PC-9 (cell line): Measurements from ENCODE around the gene PTTG1IP. TPM values are rescaled to one million over a fixed set of nuclear protein-coding genes. Genes with fewer than 3 reads are reported as not detected.
"Not testable (repeated sequence)": the region's sequence is repeated elsewhere in the genome, so short reads cannot be mapped to it uniquely, and the experiment has no call there.

Experiments used
- BruUV-seq: library from RNA; stranded (reverse); fragments of 400-500 nt; replicated peaks from 2 replicates; lab custom pipeline; 2021; lab: Mats Ljungman, UMichigan
- CTCF ChIA-PET: fragments of 300-600 bp; sonication (Branson Sonifier 250); formaldehyde crosslinking; loops from one replicate; lab custom pipeline; 2022; ENCODE audit warnings: antibody characterized with exemption; lab: Charles Lee
- POLR2A ChIA-PET: fragments of 300-600 bp; sonication (Branson Sonifier 250); formaldehyde crosslinking; loops from one replicate; lab custom pipeline; 2022; ENCODE audit warnings: antibody characterized with exemption; ENCODE audit not compliant: unreplicated experiment; lab: Charles Lee
- DNase-seq, 2 experiments: peaks; one replicate each; pipeline versions ENCODE4 v3.0.0 to v3.0.0-alpha.2; 2015 to 2022; ENCODE audit warnings: mixed read lengths in 1 of 2
- H2AFZ ChIP-seq: fragments of 200-600 bp; sonication (generic); 2 replicates; pipeline ENCODE4 v1.8.1; 2017; ENCODE audit warnings: antibody characterized with exemption
- H3F3A ChIP-seq: fragments of 200-600 bp; sonication (generic); 2 replicates; pipeline ENCODE4 v1.8.1; 2017; ENCODE audit warnings: antibody characterized with exemption, mild to moderate bottlenecking, low read depth; ENCODE audit not compliant: insufficient read depth
- H3K27ac ChIP-seq: fragments of 200-600 bp; sonication (generic); 2 replicates; pipeline ENCODE4 v1.6.1; 2016; ENCODE audit warnings: mixed run types
- H3K27me3 ChIP-seq: fragments of 200-600 bp; sonication (generic); 2 replicates; pipeline ENCODE4 v1.6.1; 2016; ENCODE audit warnings: low read depth, mixed run types; ENCODE audit not compliant: insufficient read depth
- H3K36me3 ChIP-seq: fragments of 200-600 bp; sonication (generic); 2 replicates; pipeline ENCODE4 v1.6.1; 2016; ENCODE audit warnings: low read depth, mixed run types
- H3K4me1 ChIP-seq: fragments of 200-600 bp; sonication (generic); replicated peaks from 2 replicates; pipeline ENCODE4 v1.6.1; 2016; ENCODE audit warnings: mixed run types; ENCODE audit not compliant: insufficient read depth
- H3K4me2 ChIP-seq: fragments of 200-600 bp; sonication (generic); 2 replicates; pipeline ENCODE4 v1.6.1; 2017; ENCODE audit warnings: mixed run types
- H3K4me3 ChIP-seq: fragments of 200-600 bp; sonication (generic); 2 replicates; pipeline ENCODE4 v1.6.1; 2016; ENCODE audit warnings: mixed run types
- H3K79me2 ChIP-seq: fragments of 200-600 bp; sonication (generic); 2 replicates; pipeline ENCODE4 v1.6.1; 2017; ENCODE audit warnings: low read depth, mixed run types
- H3K9me2 ChIP-seq: fragments of 200-600 bp; sonication (generic); 2 replicates; pipeline ENCODE4 v1.8.1; 2017; ENCODE audit warnings: mild to moderate bottlenecking; ENCODE audit not compliant: insufficient read depth
- H3K9me3 ChIP-seq: fragments of 200-600 bp; sonication (generic); 2 replicates; pipeline ENCODE4 v1.8.1; 2016; ENCODE audit warnings: low read depth; ENCODE audit not compliant: insufficient read depth
- H4K20me1 ChIP-seq: fragments of 200-600 bp; sonication (generic); 2 replicates; pipeline ENCODE4 v1.8.1; 2017; ENCODE audit not compliant: insufficient read depth
- CTCF ChIP-seq: fragments of 200-600 bp; sonication (generic); conservative IDR thresholded peaks from 2 replicates; pipeline ENCODE4 v1.6.1; 2017; ENCODE audit warnings: mixed run types, antibody characterized with exemption, mild to moderate bottlenecking, moderate library complexity
- EZH2 ChIP-seq: fragments of 200-600 bp; sonication (generic); IDR thresholded peaks from 2 replicates; pipeline ENCODE4 v1.8.0; 2017; ENCODE audit warnings: antibody characterized with exemption, low read depth
- intact Hi-C: fragments of 100-400 bp; cut with micrococcal nuclease; formaldehyde crosslinking; loops from one replicate; pipeline ENCODE4 v1.10.0; 2022; ENCODE audit not compliant: unreplicated experiment
- total RNA-seq: library from RNA; stranded (reverse); gene quantifications from 2 replicates; pipeline ENCODE4 v1.2.3, GENCODE V29; 2021

The PTTG1IP gene
- total RNA-seq, 1 experiment from 2014 or later, result 174 TPM

- no peak overlapping the region for H3K4me2 ChIP-seq
- no peaks in the 10 kb centered on the region for H3F3A ChIP-seq
- H3K79me2 ChIP-seq, result no peaks in the 10 kb centered on the region
- H3K27me3 ChIP-seq, result no peaks in the 10 kb centered on the region
- no peaks in the 10 kb centered on the region; the same call in 1 of the 2 replicates for H3K4me1 ChIP-seq
- no peak for TF ChIP-seq EZH2
- TF ChIP-seq CTCF, result no peak
- H4K20me1 ChIP-seq, result no peaks in the 10 kb centered on the region
- H3K9me2 ChIP-seq, result no peaks in the 10 kb centered on the region
- no peak overlapping the region for H3K27ac ChIP-seq
- H3K4me3 ChIP-seq, result no peak overlapping the region
- no peaks in the 10 kb centered on the region for H3K36me3 ChIP-seq
- no peak overlapping the region for H2AFZ ChIP-seq
- H3K9me3 ChIP-seq, result no peaks in the 10 kb centered on the region
- ChIA-PET POLR2A (no interaction called here), CTCF (no interaction called here)
- intact Hi-C loops, result no loop called here
- BruUV-seq, result no TSS peak
- no peak for DNase-seq
These were observed 38.4 kb downstream of the PTTG1IP start for GRCh38 chr21:44834951-44835646.

DNA sequence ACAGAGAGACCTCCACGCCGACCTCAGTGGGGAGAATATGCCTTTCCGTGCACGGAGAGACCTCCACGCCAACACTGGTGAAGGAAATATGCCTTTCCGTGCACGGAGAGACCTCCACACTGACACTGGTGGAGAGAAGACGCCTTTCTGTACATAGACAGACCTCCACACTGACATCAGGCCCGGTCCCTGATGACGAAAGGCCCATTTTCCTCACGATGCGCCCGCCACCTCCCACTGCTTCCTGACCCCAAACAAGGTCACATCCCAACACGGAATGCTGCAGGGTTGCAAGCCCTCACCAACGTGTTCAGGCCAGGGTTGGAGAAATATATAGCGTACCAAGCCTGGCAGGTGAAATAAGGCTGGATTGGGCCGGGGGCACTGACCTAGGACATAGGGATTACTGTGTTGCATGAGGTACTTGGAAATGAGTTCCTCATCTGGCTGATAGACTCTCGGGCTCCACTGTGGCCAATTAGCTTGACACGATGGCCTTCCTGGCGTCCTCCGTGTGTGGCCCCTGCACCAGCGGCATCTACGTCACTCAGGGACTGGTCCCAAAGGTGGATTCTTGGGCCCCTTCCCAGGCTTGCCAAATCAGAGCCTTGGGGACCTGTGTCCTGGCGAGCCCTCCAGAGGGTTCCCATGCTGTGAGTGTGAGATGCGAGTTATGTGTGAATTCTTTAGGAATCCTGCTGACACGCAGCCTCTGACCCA, 39.1 kb downstream of the PTTG1IP start:
- Histone ChIP-seq H3K27ac (no peak overlapping the region), H3K4me1 (no peaks in the 10 kb centered on the region; the same call in 1 of the 2 replicates), H3K36me3 (no peaks in the 10 kb centered on the region), H3K79me2 (no peaks in the 10 kb centered on the region), H2AFZ (no peak overlapping the region), H4K20me1 (no peaks in the 10 kb centered on the region), H3K27me3 (no peaks in the 10 kb centered on the region), H3K9me3 (no peaks in the 10 kb centered on the region), H3K9me2 (no peaks in the 10 kb centered on the region), H3K4me2 (no peak overlapping the region), H3K4me3 (no peak overlapping the region), H3F3A (no peaks in the 10 kb centered on the region)
- BruUV-seq, result no TSS peak
- ChIA-PET CTCF (no interaction called here), POLR2A (no interaction called here)
- DNase-seq, result no peak
- intact Hi-C loops, result no loop called here
- TF ChIP-seq CTCF (no peak), EZH2 (no peak)

- Histone ChIP-seq H3K79me2 (no peaks in the 10 kb centered on the region), H3K4me3 (no peak overlapping the region), H3K27me3 (no peaks in the 10 kb centered on the region), H3F3A (no peaks in the 10 kb centered on the region), H4K20me1 (no peaks in the 10 kb centered on the region), H3K36me3 (no peaks in the 10 kb centered on the region), H3K9me2 (no peaks in the 10 kb centered on the region), H3K27ac (no peak overlapping the region), H3K9me3 (no peaks in the 10 kb centered on the region), H2AFZ (no peak overlapping the region), H3K4me1 (no peaks in the 10 kb centered on the region; the same call in 1 of the 2 replicates), H3K4me2 (no peak overlapping the region)
- intact Hi-C loops, result no loop called here
- no peak for DNase-seq
- TF ChIP-seq CTCF, result no peak
- no peak for TF ChIP-seq EZH2
- no TSS peak for BruUV-seq
- POLR2A ChIA-PET, result no interaction called here
- CTCF ChIA-PET, result no interaction called here
These were observed 39.8 kb downstream of the PTTG1IP start for GRCh38 chr21:44833663-44834062.

DNA sequence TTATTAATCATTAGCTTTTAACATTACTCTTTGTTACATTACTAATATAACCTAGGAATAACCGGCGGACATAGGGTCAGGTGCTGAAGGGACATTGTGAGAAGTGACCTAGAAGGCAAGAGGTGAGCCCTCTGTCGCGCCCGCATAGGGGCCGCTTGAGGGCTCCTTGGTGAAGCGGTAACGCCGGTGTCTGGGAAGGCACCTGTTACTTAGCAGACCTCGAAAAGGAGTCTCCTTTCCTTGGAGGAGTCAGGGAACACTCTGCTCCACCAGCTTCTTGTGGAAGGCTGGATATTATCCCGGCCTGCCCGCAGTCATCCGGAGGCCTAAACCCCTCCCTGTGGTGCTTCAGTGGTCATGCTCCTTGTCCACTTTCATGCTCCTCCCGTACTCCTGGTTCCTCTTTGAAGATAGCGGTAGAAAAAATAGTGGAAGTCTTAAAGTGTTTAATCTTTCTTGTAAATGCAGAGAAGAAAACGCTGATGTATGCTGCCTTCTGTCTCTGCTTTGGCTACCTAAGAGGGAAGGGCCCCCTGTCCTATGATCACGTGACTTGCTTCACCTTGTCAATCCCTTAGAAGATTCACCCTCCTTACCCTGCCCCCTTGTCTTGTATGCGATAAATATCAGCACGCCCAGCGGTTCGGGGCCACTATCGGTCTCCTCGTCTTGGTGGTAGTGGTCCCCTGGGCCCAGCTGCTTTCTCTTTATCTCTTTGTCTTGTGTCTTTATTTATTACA, 40.8 kb downstream of the PTTG1IP start:
- H3K79me2 ChIP-seq, H2AFZ ChIP-seq, H3K9me3 ChIP-seq, H4K20me1 ChIP-seq, DNase-seq, BruUV-seq, intact Hi-C loops, H3K4me3 ChIP-seq, H3K9me2 ChIP-seq, POLR2A ChIA-PET, H3K27me3 ChIP-seq, H3F3A ChIP-seq, H3K27ac ChIP-seq, H3K4me2 ChIP-seq, H3K4me1 ChIP-seq, H3K36me3 ChIP-seq, CTCF ChIA-PET: not testable (repeated sequence)
